Panc1 (cell line): ENCODE results near the gene HNRNPU. TPM values are rescaled to one million over a fixed set of nuclear protein-coding genes. Genes with fewer than 3 reads are reported as not detected.

Experiments
- ATAC-seq: fragments of 200-7000 bp; cut with Tn5 transposase; 2 replicates; pipeline ENCODE4 v1.9.1; 2020; ENCODE audit warnings: mild to moderate bottlenecking, moderate library complexity
- BruUV-seq: library from RNA; stranded (reverse); fragments of 400-500 nt; replicated peaks from 2 replicates; lab custom pipeline; 2021; lab: Mats Ljungman, UMichigan
- CTCF ChIA-PET: fragments of 300-600 bp; sonication (Branson Sonifier 250); formaldehyde crosslinking; loops from one replicate; lab custom pipeline; 2022; ENCODE audit warnings: antibody characterized with exemption; lab: Charles Lee
- POLR2A ChIA-PET: fragments of 300-600 bp; sonication (Branson Sonifier 250); formaldehyde crosslinking; loops from one replicate; lab custom pipeline; 2022; ENCODE audit warnings: antibody characterized with exemption; lab: Charles Lee
- DNase-seq: peaks from one replicate; pipeline ENCODE4 v3.0.0-alpha.2; 2010; ENCODE audit warnings: low read depth, low spot score
- H3K27ac ChIP-seq: 2 replicates; pipeline ENCODE4 v1.5.1; 2011; ENCODE audit warnings: mild to moderate bottlenecking, low read length, inconsistent platforms
- H3K27me3 ChIP-seq: fragments of 200-500 bp; sonication (Bioruptor generic); 2 replicates; pipeline ENCODE4 v1.6.0; 2014; ENCODE audit warnings: low read length, inconsistent platforms; ENCODE audit not compliant: control insufficient read depth, insufficient read depth
- H3K36me3 ChIP-seq: fragments of 200-500 bp; sonication (Bioruptor generic); 2 replicates; pipeline ENCODE4 v1.5.1; 2014; ENCODE audit warnings: inconsistent platforms, mild to moderate bottlenecking, low read length, moderate library complexity; ENCODE audit not compliant: control insufficient read depth, insufficient read depth
- H3K4me1 ChIP-seq: 2 replicates; pipeline ENCODE4 v1.5.1; 2011; ENCODE audit warnings: inconsistent platforms, mild to moderate bottlenecking, low read length, moderate library complexity; ENCODE audit not compliant: control insufficient read depth, insufficient read depth
- H3K4me3 ChIP-seq, 2 experiments: 2 replicates each; pipeline ENCODE4 v1.5.1; 2011 to 2012; ENCODE audit warnings: low read depth in 2 of 2, low read length in 2 of 2, mild to moderate bottlenecking in 2 of 2, inconsistent platforms in 1 of 2, moderate library complexity in 1 of 2
- H3K9me3 ChIP-seq: fragments of 200-500 bp; sonication (Bioruptor generic); 2 replicates; pipeline ENCODE4 v1.5.1; 2014; ENCODE audit warnings: low read depth, mild to moderate bottlenecking, inconsistent platforms, low read length, moderate library complexity; ENCODE audit not compliant: control insufficient read depth, insufficient read depth
- CTCF ChIP-seq: fragments of 450-650 bp; IDR thresholded peaks from 2 replicates; pipeline ENCODE4 v1.5.1; 2017; ENCODE audit warnings: mild to moderate bottlenecking
- POLR2AphosphoS5 ChIP-seq: IDR thresholded peaks from 2 replicates; pipeline ENCODE4 v1.6.1; 2012; ENCODE audit warnings: mild to moderate bottlenecking, low read depth, low read length, moderate library complexity
- REST ChIP-seq, 2 experiments: IDR thresholded peaks; 2 replicates each; pipeline ENCODE4 v1.6.1; 2011 to 2012; ENCODE audit warnings: low read depth in 2 of 2, control low read depth in 1 of 2, low read length in 1 of 2, mild to moderate bottlenecking in 1 of 2, moderate library complexity in 1 of 2; ENCODE audit not compliant: insufficient read depth in 1 of 2
- SIN3A ChIP-seq: IDR thresholded peaks from 2 replicates; pipeline ENCODE4 v1.6.1; 2012; ENCODE audit warnings: low read depth, mild to moderate bottlenecking, low read length, moderate library complexity, borderline replicate concordance; ENCODE audit not compliant: insufficient read depth
- TCF7L2 ChIP-seq: IDR thresholded peaks from 2 replicates; pipeline ENCODE4 v1.6.1; 2011; ENCODE audit warnings: mild to moderate bottlenecking, low read depth, low read length, inconsistent platforms
- in situ Hi-C: cut with HindIII; loops from 2 replicates; pipeline ENCODE4 v1.10.0; 2016; ENCODE audit warnings: low sequenced_read_pairs, low pct_unique_long_range_greater_than_20kb
- intact Hi-C: fragments of 100-400 bp; cut with micrococcal nuclease; formaldehyde crosslinking; loops from one replicate; pipeline ENCODE4 v1.10.0; 2022; ENCODE audit not compliant: unreplicated experiment
- total RNA-seq: library from RNA; stranded (reverse); gene quantifications from one replicate; pipeline ENCODE4 v1.2.1, GENCODE V29; 2021; ENCODE audit not compliant: unreplicated experiment

Gene HNRNPU
- total RNA-seq, 1 experiment from 2014 or later, result 361 TPM

- POLR2A ChIA-PET, result interaction anchor here (0.9 kb wide), 1 partner anchor 87 kb away, joined by 3 read pairs; no protein-coding TSS in a partner anchor
- no peak for ATAC-seq
- Histone ChIP-seq H3K4me1 (peaks cover 21% of the 10 kb centered on the region), H3K36me3 (peaks cover 19% of the 10 kb centered on the region), H3K27me3 (no peaks in the 10 kb centered on the region), H3K27ac (peak overlapping the region; percentile 100), H3K9me3 (no peaks in the 10 kb centered on the region), H3K4me3 (peak overlapping the region in 1 of 2 experiments; percentile 77; a peak in 1 of 4 replicates)
- no TSS peak for BruUV-seq
- intact Hi-C loops (loop anchor here (2.0 kb wide), 2 partner anchors 99 to 177 kb away; no protein-coding TSS in a partner anchor), in situ Hi-C loops (no loop called here)
- TF ChIP-seq CTCF, result no peak
- TF ChIP-seq TCF7L2, result no peak
- no peak for TF ChIP-seq POLR2AphosphoS5
- no peak for TF ChIP-seq SIN3A
- TF ChIP-seq REST (IDR thresholded peaks at IDR 0.05; ENCODE audit: insufficient read depth in 1 of 2, low read depth in 2 of 2, low read length in 1 of 2), result no peak
- DNase-seq, result no peak
- CTCF ChIA-PET, result no interaction called here
Observed at GRCh38 chr1:244865820-244866219, 1.5 kb upstream of the HNRNPU start.

GRCh38 chr1:244865028-244865371 lies 657 bp upstream of the HNRNPU start:
- ChIA-PET POLR2A (interaction anchor here (0.6 to 1.3 kb wide), 6 partner anchors 29 to 178 kb away, joined by 3 to 7 read pairs (median 3); partner anchors contain the start of gene COX20), CTCF (interaction anchor here (0.5 kb wide), 1 partner anchor 26 kb away, joined by 3 read pairs; no protein-coding TSS in a partner anchor)
- TF ChIP-seq SIN3A (no peak), REST (IDR thresholded peaks at IDR 0.05; ENCODE audit: insufficient read depth in 1 of 2, low read depth in 2 of 2, low read length in 1 of 2) (no peak), POLR2AphosphoS5 (no peak), CTCF (no peak), TCF7L2 (no peak)
- Histone ChIP-seq H3K27ac (peak overlapping the region; percentile 100), H3K4me3 (peak overlapping the region; percentile 77 to 79), H3K27me3 (no peaks in the 10 kb centered on the region), H3K4me1 (peaks cover 30% of the 10 kb centered on the region), H3K36me3 (peaks cover 27% of the 10 kb centered on the region), H3K9me3 (no peaks in the 10 kb centered on the region)
- ATAC-seq (peak; percentile 20), DNase-seq (no peak)
- TSS peak; percentile 99 for BruUV-seq
- in situ Hi-C loops, result no loop called here
- intact Hi-C loops, result loop anchor here (2.0 kb wide), 2 partner anchors 100 to 178 kb away; no protein-coding TSS in a partner anchor
